Measurements from ENCODE around the gene EFCAB7.
A peak's percentile ranks its signal among the peaks of the same experiment; 100 is the strongest.

EFCAB7 gene

GRCh38 chr1:63522891-63523728 lies at the start of gene EFCAB7, which contains the start of gene ITGB3BP:
TSS of gene EFCAB7 (plus strand) at chr1:63523525. CDS start at chr1:63525573, 2,048 bp downstream.
TSS of gene ITGB3BP (minus strand) at chr1:63523225. CDS start at chr1:63523133, 92 bp downstream.
- peak; percentile 36 for FAIRE-seq

GRCh38 chr1:63475761-63476160 lies 47.6 kb upstream of the EFCAB7 start:
- no peak for FAIRE-seq

- FAIRE-seq = no peak
These were observed 43.3 kb upstream of the EFCAB7 start for GRCh38 chr1:63480057-63480456.

GRCh38 chr1:63486629-63487028 lies 36.7 kb upstream of the EFCAB7 start:
- no peak for FAIRE-seq

GRCh38 chr1:63487336-63488065 lies 35.8 kb upstream of the EFCAB7 start:
- FAIRE-seq = no peak

- FAIRE-seq = no peak
These were observed 25.7 kb upstream of the EFCAB7 start for GRCh38 chr1:63497577-63497976.

GRCh38 chr1:63498106-63498505 lies 25.2 kb upstream of the EFCAB7 start:
- no peak for FAIRE-seq

- FAIRE-seq = no peak
These were observed 22.1 kb upstream of the EFCAB7 start for GRCh38 chr1:63501256-63501655.

- no peak for FAIRE-seq
These were observed 16.5 kb upstream of the EFCAB7 start for GRCh38 chr1:63506782-63507181.

GRCh38 chr1:63509718-63510117 lies 13.6 kb upstream of the EFCAB7 start:
- no peak for FAIRE-seq

- FAIRE-seq = no peak
These were observed 10.7 kb upstream of the EFCAB7 start for GRCh38 chr1:63512584-63512983.

- no peak for FAIRE-seq
These were observed 6.7 kb upstream of the EFCAB7 start for GRCh38 chr1:63516629-63517028.

- FAIRE-seq = no peak
These were observed 413 bp downstream of the EFCAB7 start for GRCh38 chr1:63523738-63524137.

- no peak for FAIRE-seq
These were observed 876 bp downstream of the EFCAB7 start for GRCh38 chr1:63524201-63524600.

GRCh38 chr1:63532727-63533126 lies 9.4 kb downstream of the EFCAB7 start:
- FAIRE-seq = no peak

- FAIRE-seq = no peak
These were observed 10.6 kb downstream of the EFCAB7 start for GRCh38 chr1:63533931-63534330.

- FAIRE-seq = peak; percentile 86
These were observed 11.1 kb downstream of the EFCAB7 start for GRCh38 chr1:63534406-63534805.

GRCh38 chr1:63537006-63537405 lies 13.7 kb downstream of the EFCAB7 start:
- FAIRE-seq = no peak

GRCh38 chr1:63537940-63538339 lies 14.6 kb downstream of the EFCAB7 start:
- peak; percentile 55 for FAIRE-seq

GRCh38 chr1:63545780-63546179 lies 22.5 kb downstream of the EFCAB7 start:
- FAIRE-seq = no peak

GRCh38 chr1:63547621-63548294 lies 24.4 kb downstream of the EFCAB7 start:
- no peak for FAIRE-seq

- no peak for FAIRE-seq
These were observed 25.0 kb downstream of the EFCAB7 start for GRCh38 chr1:63548303-63548702.

- no peak for FAIRE-seq
These were observed 25.6 kb downstream of the EFCAB7 start for GRCh38 chr1:63548877-63549276.

Measured in islet of Langerhans (tissue), 1 donor.